Amniotic stem cell (primary cell): Measurements from ENCODE around the gene TMEM161A.
"Not testable (repeated sequence)": the region's sequence is repeated elsewhere in the genome, so short reads cannot be mapped to it uniquely, and the experiment has no call there.

Experiments used
- DNase-seq: peaks from one replicate; lab custom pipeline; 2025; lab: John Stamatoyannopoulos, UW

The TMEM161A gene

GRCh38 chr19:19121371-19121770 lies 16.9 kb downstream of the TMEM161A start:
- DNase-seq, result no peak

DNA sequence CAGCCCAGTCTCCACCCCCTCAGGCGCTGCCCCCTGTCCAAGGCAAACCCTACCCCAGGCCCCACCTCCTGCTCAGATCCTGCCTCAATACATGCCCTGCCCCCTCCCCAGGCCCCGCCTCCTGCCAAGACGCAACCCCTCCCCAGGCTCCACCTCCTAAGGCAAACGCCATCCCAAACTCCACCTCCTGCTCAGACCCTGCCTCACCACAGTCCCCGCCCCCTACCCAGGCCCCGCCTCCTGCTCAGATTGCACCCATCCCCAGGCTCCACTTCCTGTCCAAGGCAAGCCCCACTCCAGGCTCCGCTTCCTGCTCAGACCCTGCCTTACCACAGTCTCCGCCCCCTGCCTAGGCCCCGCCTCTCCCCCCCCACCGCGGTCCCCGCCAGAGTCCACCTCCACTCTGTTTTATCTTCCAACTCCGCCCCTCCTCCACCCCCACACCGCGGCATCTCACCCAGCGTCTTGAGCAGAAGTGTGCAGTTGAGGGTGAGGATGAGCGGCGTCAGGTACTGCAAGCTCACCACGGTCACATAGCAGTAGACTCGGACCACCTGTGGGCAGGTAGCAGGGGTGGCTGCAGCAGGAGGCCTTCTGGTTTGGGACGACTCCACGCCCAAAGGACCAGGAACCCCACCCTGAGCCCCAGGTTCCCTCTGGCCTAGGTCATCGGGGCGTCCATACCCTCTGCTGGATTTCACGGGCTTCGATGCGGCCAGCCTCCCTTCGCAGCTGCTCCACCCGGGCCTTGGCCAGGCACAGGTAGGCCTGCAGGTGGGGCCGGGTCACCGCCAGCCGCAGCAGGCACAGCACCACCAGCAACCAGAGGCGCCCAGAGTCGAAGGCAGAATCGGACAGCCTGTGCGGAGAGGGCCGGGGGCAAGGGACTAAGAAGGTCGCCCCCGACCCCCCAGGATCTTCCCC lies 17.7 kb downstream of the TMEM161A start:
- no peak for DNase-seq

- DNase-seq, result no peak
Measured at GRCh38 chr19:19119325-19120237, 18.7 kb downstream of the TMEM161A start.

- no peak for DNase-seq
Measured at GRCh38 chr19:19115954-19116353, 22.3 kb downstream of the TMEM161A start.

DNA sequence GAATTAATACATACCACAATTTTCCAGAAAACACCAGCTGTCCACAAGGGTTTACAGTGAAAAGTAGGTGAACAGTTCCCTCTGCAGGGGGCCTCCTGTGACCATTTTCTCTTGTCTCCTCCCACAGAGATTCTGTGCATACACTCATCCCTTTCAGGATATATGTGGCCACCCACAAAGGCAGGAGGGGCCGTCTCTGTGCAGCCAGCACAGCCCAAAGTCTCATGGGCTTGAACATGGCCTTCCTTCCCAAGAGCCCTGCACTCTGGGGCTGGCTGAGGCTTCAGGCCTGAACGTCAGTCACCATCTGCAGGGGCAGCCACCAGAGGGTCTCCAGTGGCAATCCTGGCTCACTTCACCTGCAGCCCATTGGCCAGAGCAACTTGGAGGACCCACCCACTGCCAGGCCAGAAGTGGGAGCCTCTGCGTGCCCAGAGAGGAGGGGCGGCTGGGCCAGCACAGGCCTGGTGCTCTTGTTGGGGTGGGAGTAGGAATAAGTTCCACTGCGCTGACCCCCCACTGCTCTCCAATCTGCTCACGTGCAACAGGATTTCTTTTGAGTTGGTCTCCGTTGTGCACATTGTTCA lies 25.1 kb downstream of the TMEM161A start:
- DNase-seq, result no peak

DNA sequence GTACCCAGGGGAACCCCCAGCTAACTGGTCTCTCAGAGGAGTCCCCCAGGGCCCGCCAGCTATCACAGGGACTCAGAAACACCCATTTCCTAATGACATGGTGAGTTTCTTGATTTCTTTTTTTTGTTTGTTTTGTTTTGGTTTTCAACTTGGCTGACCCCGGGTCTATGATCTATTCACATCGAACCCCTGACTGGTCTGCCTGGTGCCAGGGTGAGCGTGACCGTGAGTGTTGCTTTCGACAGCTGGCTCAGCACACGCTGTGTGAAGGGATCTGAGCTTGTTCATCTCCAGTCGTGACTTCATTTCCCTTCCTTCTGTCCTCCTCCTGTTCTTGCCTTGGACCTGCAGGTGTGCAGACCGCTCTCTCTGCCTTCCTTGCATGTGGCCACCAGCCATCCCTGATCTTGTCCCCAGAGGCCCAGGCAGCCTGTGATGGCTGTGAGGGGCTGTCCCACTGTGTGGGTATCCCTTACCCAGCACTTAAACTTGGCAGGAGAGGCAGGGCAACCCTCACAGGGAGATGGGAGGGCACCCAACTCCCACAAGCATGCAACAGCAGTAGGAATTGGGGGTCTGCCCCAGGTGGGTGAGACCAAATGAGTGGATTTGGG lies 26.2 kb downstream of the TMEM161A start:
- no peak for DNase-seq

GRCh38 chr19:19111136-19111835 lies 27.0 kb downstream of the TMEM161A start:
- DNase-seq, result no peak

DNA sequence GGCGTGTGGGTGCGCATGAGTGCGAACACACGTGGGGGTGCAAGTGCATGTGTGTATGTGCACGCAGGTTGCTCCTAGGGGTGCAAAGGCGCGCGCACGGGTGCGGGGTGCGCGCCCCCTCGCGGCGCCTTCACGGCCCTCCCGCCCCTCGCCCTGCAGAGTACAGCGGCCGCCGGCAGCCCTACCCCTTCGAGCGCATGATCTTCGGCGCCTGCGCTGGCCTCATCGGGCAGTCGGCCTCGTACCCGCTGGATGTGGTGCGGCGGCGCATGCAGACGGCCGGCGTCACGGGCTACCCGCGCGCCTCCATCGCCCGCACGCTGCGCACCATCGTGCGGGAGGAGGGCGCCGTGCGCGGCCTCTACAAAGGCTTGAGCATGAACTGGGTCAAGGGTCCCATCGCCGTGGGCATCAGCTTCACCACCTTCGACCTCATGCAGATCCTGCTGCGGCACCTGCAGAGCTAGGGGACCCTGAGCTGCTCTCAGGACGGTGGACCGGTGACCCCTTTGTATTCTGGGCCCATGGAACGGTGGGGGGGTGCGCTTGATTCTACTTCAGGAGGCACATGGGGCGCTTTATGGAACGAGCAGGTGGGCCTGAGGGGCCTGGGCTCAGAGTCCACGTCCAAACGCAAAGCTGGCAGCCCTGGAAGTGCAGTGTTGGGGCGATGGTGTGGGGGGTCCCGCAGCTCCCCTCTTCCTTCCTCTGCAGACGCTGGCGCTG lies 27.7 kb downstream of the TMEM161A start:
- DNase-seq, result no peak

- DNase-seq, result no peak
Measured at GRCh38 chr19:19109601-19110000, 28.7 kb downstream of the TMEM161A start.

DNA sequence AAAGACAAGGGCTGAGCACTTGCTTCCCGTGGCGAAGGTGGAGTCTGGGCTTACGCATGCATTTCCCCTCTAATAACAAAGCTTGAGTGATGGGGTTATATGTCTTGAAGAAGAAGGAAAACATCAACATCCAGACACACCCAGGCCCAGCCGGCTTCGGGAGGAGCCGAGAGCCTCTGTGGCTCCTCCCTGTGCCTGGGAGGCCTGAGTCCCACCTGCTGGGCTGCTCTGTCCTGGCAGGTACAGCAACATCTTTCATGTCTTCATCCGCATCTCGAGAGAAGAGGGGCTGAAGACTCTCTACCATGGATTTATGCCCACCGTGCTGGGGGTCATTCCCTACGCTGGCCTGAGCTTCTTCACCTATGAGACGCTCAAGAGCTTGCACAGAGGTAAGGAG lies 30.6 kb downstream of the TMEM161A start:
- DNase-seq, result no peak

DNA sequence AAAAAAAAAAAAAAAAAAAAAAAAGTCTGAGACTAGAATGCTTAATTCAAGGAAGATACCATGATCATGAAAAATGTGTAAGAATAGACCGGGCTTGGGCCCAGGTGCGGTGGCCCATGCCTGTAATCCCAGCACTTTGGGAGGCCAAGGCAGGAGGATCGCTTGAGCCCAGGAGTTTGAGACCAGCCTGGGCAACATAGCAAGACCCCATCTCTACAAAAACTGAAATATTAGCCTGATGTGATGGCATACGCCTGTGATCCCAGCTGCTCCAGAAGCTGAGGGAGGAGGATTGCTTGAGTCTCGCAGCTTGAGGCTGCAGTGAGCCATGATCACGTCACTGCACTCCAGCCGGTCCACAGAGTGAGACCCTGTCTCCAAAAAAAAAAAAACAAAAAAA lies 31.3 kb downstream of the TMEM161A start:
- DNase-seq, result not testable (repeated sequence)

GRCh38 chr19:19106056-19106551 lies 32.2 kb downstream of the TMEM161A start:
- no peak for DNase-seq

GRCh38 chr19:19105365-19106055 lies 32.8 kb downstream of the TMEM161A start:
- no peak for DNase-seq

DNA sequence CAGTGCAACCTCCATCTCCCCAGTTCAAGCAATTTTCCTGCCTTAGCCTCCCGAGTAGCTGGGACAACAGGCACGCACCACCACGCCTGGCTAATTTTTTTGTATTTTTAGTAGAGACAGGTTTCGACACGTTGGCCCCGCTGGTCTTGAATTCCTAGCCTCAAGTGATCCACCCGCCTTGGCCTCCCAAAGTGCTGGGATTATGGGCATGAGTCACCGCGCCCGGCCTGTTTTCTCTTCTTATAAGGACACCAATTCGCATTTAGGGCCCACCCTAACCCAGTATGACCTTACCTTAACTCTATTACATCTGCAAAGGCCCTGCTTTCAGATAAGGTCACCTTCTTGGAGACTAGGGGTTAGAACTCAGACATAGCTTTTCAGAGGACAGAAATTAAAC lies 35.1 kb downstream of the TMEM161A start:
- no peak for DNase-seq

DNA sequence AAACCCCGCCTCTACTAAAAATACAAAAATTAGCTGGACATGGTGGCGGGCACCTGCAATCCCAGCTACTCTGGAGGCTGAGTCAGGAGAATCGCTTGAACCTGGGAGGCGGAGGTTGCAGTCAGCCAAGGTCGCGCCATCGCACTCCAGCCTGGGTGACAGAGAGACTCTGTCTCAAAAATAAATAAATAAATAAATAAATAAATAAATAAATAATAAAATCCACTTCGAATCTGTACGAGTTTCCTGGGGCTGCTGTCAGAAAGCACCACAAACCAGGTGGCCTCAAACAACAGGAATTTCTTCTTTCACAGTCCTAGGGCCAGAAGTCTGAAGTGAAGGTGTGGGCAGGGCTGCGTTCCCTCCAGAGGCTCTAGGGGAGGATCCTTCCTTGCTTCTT lies 35.7 kb downstream of the TMEM161A start:
- DNase-seq, result not testable (repeated sequence)

- no peak for DNase-seq
Measured at GRCh38 chr19:19101540-19101939, 36.7 kb downstream of the TMEM161A start.

DNA sequence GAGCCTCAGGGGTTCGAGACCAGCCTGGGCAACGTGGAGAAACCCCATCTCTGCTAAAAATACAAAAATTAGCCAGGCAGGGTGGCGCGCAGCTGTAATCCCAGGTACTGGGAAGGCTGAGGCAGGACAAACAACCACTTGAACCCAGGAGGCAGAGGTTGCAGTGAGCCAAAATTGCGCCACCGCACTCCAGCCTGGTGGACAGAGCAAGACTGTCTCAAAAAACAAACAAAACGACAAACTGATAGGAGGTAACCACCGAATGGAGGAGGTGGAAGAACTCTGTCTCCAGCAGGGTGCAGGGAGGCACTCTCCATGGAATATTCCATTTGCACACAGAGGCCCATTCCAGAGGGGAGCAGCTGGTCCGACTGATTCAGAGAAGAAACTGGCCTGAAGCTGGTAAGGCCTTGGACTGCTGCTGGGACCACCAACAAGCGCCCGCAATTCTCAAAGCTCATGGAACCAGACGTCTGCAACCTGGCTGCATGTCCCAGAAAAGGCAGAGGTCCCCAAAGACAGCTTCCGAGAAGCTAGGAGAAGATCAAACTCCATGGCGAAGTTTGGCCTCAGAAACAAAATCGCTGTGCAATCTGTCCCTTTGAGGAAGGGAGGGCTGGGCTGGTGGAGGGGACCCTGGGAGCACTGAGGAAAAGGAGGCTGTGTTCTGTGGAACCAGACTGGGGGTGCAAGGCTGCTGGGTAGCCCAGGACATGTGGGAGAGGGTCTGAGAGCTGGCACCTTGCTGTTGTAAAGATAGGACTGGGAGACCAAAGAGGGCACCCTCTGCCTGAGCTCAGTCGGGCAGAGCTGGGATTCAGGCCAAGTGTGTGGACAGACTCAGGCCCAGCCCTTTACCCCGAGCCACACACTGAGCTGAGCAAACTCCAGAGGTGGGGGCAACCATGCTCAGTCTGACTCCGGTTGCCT lies 39.3 kb downstream of the TMEM161A start:
- no peak for DNase-seq

- DNase-seq, result no peak
Measured at GRCh38 chr19:19098084-19098702, 40.1 kb downstream of the TMEM161A start.
